ENCODE results near the gene KLF16.

- TF ChIP-seq CTCF (IDR thresholded peaks at IDR 0.05; ENCODE audit: low read length) (no peak), EZH2 (IDR thresholded peaks at IDR 0.05; ENCODE audit: borderline replicate concordance, low read length) (no peak)
These were observed 11.3 kb upstream of the KLF16 start for GRCh38 chr19:1874554-1875185.

All from OCI-LY1 (cell line).